RWPE2 (cell line): ENCODE results near the gene MYO1E.

Experiments used
- ATAC-seq: fragments of 200-7000 bp; cut with Tn5 transposase; 3 replicates; pipeline ENCODE4 v1.9.1; 2021; ENCODE audit warnings: low read depth
- DNase-seq: peaks from one replicate; pipeline ENCODE4 v3.0.0-alpha.2; 2020; ENCODE audit warnings: low spot score
- H3K27ac ChIP-seq: fragments of 450-650 bp; 2 replicates; pipeline ENCODE4 v1.5.1; 2017; ENCODE audit warnings: mild to moderate bottlenecking; ENCODE audit not compliant: poor library complexity, severe bottlenecking
- H3K27me3 ChIP-seq: fragments of 250-450 bp; sonication (Bioruptor Pico); 2 replicates; pipeline ENCODE4 v1.5.1; 2021; ENCODE audit warnings: mild to moderate bottlenecking, moderate library complexity; ENCODE audit not compliant: insufficient read depth, poor library complexity, severe bottlenecking
- H3K36me3 ChIP-seq: fragments of 250-450 bp; sonication (Bioruptor Pico); 2 replicates; pipeline ENCODE4 v1.5.1; 2020; ENCODE audit warnings: low read depth, mild to moderate bottlenecking, moderate library complexity
- H3K4me1 ChIP-seq: fragments of 250-450 bp; sonication (Bioruptor Pico); 2 replicates; pipeline ENCODE4 v1.5.1; 2021; ENCODE audit warnings: mild to moderate bottlenecking, moderate library complexity; ENCODE audit not compliant: insufficient read depth, poor library complexity, severe bottlenecking
- H3K4me3 ChIP-seq: fragments of 250-450 bp; sonication (Bioruptor Pico); 2 replicates; pipeline ENCODE4 v1.5.1; 2021; ENCODE audit warnings: mild to moderate bottlenecking, moderate library complexity; ENCODE audit not compliant: severe bottlenecking
- H3K9me3 ChIP-seq: fragments of 250-450 bp; sonication (Bioruptor Pico); 2 replicates; pipeline ENCODE4 v1.5.1; 2021; ENCODE audit warnings: mild to moderate bottlenecking, moderate library complexity; ENCODE audit not compliant: severe bottlenecking
- TF ChIP-seq, protein P1 (sequence below): fragments of 450-650 bp; IDR thresholded peaks from one replicate; pipeline ENCODE4 v1.5.1; 2017; ENCODE audit warnings: mild to moderate bottlenecking, moderate library complexity; ENCODE audit not compliant: poor library complexity, severe bottlenecking

Gene MYO1E

DNA sequence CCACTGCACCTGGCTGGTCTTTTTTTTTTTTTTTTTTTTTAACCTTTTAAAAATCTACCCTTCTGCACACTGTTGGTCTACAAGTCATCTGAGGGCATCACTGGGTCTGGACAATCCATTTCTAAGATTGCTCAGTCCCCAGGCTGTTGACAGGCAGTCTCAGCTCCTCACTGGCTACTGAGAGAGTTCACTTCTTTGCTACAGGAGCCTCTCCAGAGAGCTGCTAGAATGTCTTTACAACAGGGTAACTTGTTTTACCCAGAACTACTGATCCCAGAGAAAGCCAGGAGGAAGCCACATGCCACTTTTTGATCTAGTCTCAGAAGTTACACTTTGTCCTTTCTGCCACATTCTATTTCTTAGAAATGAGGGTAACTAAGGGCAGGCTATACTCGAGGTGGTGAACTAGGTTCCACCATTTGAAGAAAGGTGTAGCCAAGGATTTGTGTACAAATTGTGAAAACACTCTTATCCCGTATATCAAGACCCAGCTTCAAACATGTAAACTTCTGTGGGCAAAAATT, 273.4 kb downstream of the MYO1E start:
- H3K4me3 ChIP-seq: no peak overlapping the region
- TF ChIP-seq, protein P1, sequence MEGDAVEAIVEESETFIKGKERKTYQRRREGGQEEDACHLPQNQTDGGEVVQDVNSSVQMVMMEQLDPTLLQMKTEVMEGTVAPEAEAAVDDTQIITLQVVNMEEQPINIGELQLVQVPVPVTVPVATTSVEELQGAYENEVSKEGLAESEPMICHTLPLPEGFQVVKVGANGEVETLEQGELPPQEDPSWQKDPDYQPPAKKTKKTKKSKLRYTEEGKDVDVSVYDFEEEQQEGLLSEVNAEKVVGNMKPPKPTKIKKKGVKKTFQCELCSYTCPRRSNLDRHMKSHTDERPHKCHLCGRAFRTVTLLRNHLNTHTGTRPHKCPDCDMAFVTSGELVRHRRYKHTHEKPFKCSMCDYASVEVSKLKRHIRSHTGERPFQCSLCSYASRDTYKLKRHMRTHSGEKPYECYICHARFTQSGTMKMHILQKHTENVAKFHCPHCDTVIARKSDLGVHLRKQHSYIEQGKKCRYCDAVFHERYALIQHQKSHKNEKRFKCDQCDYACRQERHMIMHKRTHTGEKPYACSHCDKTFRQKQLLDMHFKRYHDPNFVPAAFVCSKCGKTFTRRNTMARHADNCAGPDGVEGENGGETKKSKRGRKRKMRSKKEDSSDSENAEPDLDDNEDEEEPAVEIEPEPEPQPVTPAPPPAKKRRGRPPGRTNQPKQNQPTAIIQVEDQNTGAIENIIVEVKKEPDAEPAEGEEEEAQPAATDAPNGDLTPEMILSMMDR: no peak
- H3K4me1 ChIP-seq: no peaks in the 10 kb centered on the region
- ATAC-seq: no peak
- H3K9me3 ChIP-seq: no peaks in the 10 kb centered on the region
- H3K27ac ChIP-seq: no peak overlapping the region
- peaks cover 34% of the 10 kb centered on the region for H3K36me3 ChIP-seq
- DNase-seq: no peak
- H3K27me3 ChIP-seq: no peaks in the 10 kb centered on the region

DNA sequence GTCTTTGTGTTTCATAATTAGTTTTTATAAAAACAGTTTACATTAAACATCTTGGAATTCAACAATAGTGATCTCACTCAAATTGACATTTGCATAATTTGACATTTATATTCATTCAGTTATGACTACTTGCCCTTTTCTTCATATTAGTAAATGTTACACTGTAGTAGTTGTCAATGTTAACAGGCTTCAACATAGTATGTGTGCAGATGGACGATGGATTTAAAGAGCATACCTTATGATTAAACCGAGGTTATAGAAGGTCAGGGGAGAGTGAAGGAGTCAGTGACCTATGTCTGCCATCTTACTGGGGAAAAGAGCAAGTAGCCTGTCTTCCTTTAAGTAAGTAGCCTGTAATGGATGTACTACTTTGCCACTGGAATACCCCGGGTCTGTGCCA, 276.2 kb downstream of the MYO1E start:
- DNase-seq (no peak), ATAC-seq (no peak)
- Histone ChIP-seq H3K4me3 (no peak overlapping the region), H3K4me1 (no peaks in the 10 kb centered on the region), H3K9me3 (no peaks in the 10 kb centered on the region), H3K27me3 (no peaks in the 10 kb centered on the region), H3K36me3 (peaks cover 59% of the 10 kb centered on the region), H3K27ac (no peak overlapping the region)
- TF ChIP-seq, protein P1: no peak

DNA sequence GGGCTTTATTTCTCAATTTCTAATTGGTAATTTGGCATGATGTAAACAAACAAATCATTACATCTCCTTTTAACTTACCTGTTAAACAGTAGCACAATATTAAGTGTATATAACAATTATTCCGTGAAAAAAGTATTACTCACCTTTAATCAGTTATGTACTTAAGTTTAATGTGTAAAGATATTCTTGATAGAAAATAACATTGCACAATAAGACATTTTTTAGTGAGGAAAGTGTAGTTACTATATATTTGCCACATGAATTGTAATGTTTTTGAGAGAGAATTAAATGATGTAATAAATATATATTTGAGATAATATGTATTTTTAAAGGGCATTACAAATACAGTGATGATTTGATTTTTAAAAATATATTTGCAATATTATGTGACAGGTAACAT, 278.6 kb downstream of the MYO1E start:
- Histone ChIP-seq H3K4me1 (no peaks in the 10 kb centered on the region), H3K36me3 (peaks cover 83% of the 10 kb centered on the region), H3K9me3 (no peaks in the 10 kb centered on the region), H3K4me3 (no peak overlapping the region), H3K27me3 (no peaks in the 10 kb centered on the region), H3K27ac (no peak overlapping the region)
- TF ChIP-seq, protein P1: no peak
- DNase-seq (no peak), ATAC-seq (no peak)

DNA sequence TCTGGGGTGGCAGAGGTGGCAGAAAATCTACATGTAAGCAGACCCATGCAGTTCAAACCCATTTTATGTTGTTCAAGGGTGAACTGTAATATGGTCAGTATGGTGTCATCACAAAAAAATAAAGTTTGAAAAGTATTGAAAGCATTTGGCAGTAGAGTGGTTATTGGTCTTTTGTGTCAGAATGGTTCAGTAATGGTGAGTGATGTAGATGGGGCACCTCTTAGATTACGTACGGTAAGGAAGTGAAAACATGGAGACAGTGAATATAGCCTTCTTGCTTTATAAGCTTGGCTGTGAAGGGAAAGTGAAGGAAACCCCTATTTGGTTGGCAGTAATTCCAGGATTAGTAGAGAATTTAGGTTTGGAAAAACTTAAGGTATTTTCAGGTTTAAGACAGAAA, 284.9 kb downstream of the MYO1E start:
- TF ChIP-seq, protein P1: no peak
- H3K27me3 ChIP-seq: no peaks in the 10 kb centered on the region
- H3K36me3 ChIP-seq: peaks cover 97% of the 10 kb centered on the region
- H3K4me3 ChIP-seq: no peak overlapping the region
- H3K27ac ChIP-seq: no peak overlapping the region
- H3K9me3 ChIP-seq: no peaks in the 10 kb centered on the region
- H3K4me1 ChIP-seq: no peaks in the 10 kb centered on the region
- ATAC-seq (no peak), DNase-seq (no peak)
